HCT116 (cell line): ENCODE results near the gene NSUN2. TPM values are rescaled to one million over a fixed set of nuclear protein-coding genes. Genes with fewer than 3 reads are reported as not detected.

Experiments used
- ATAC-seq: fragments of 200-7000 bp; cut with Tn5 transposase; 2 replicates; pipeline ENCODE4 v1.9.1; 2020; ENCODE audit warnings: mild to moderate bottlenecking, moderate library complexity
- BruUV-seq: library from RNA; stranded (reverse); fragments of 400-500 nt; replicated peaks from 2 replicates; lab custom pipeline; 2021; lab: Mats Ljungman, UMichigan
- CTCF ChIA-PET: fragments of 300-600 bp; sonication (Branson Sonifier 250); formaldehyde crosslinking; loops from one replicate; lab custom pipeline; 2021; ENCODE audit warnings: antibody characterized with exemption; lab: Charles Lee
- POLR2A ChIA-PET: fragments of 300-600, 350-600 bp; sonication (Branson Sonifier 250); formaldehyde crosslinking; loops from one replicate; lab custom pipeline; 2021; ENCODE audit warnings: antibody characterized with exemption; lab: Charles Lee
- RAD21 ChIA-PET, 2 experiments: fragments of 300-600 bp; sonication (Branson Sonifier 250); formaldehyde crosslinking; loops; one replicate each; lab custom pipeline; 2023; ENCODE audit warnings: low total read pairs in 2 of 2; ENCODE audit not compliant: uncharacterized antibody in 2 of 2, unreplicated experiment in 2 of 2, low non-redundant PET in 1 of 2; lab: Charles Lee
- DNase-seq: peaks from one replicate; pipeline ENCODE4 v3.0.0-alpha.2; 2010; ENCODE audit warnings: low read depth, low spot score
- H2AFZ ChIP-seq: fragments of 200-600 bp; shearing (Covaris generic), sonication (generic); 2 replicates; pipeline ENCODE4 v1.6.1; 2017; ENCODE audit warnings: low read depth, mixed run types, mixed read lengths, antibody characterized with exemption, low read length; ENCODE audit not compliant: poor library complexity, severe bottlenecking
- H3K27ac ChIP-seq: 2 replicates; pipeline ENCODE4 v1.5.1; 2012; ENCODE audit warnings: low read depth, low read length
- H3K27me3 ChIP-seq: fragments of 200-600 bp; sonication (generic); 2 replicates; pipeline ENCODE4 v1.6.1; 2016; ENCODE audit warnings: mixed run types, low read length, mixed read lengths; ENCODE audit not compliant: insufficient read depth
- H3K36me3 ChIP-seq, 2 experiments: fragments of 200-500 bp in 1 of 2; fragments of 200-600 bp in 1 of 2; sonication (Bioruptor generic) in 1 of 2; sonication (generic) in 1 of 2; 2 replicates each; pipeline versions ENCODE4 v1.5.1 to v1.6.1; 2014 to 2016; ENCODE audit warnings: low read length in 2 of 2, inconsistent platforms in 1 of 2, mixed read lengths in 1 of 2, mixed run types in 1 of 2; ENCODE audit not compliant: insufficient read depth in 2 of 2, control insufficient read depth in 1 of 2
- H3K4me1 ChIP-seq, 2 experiments: fragments of 200-600 bp in 1 of 2; sonication (generic) in 1 of 2; 2 replicates each; pipeline versions ENCODE4 v1.5.1 to v1.6.1; 2012 to 2017; ENCODE audit warnings: low read length in 2 of 2, inconsistent platforms in 1 of 2, mild to moderate bottlenecking in 1 of 2, mixed read lengths in 1 of 2, mixed run types in 1 of 2, moderate library complexity in 1 of 2; ENCODE audit not compliant: insufficient read depth in 2 of 2, control insufficient read depth in 1 of 2
- H3K4me2 ChIP-seq: fragments of 200-600 bp; sonication (generic); 2 replicates; pipeline ENCODE4 v1.6.1; 2017; ENCODE audit warnings: mixed run types, low read length, mixed read lengths
- H3K4me3 ChIP-seq, 2 experiments: fragments of 200-600 bp in 1 of 2; sonication (generic) in 1 of 2; replicated peaks in 1 of 2; 2 replicates each; pipeline ENCODE4 v1.5.1; 2011 to 2016; ENCODE audit warnings: low read length in 2 of 2, control low read depth in 1 of 2, low read depth in 1 of 2, mild to moderate bottlenecking in 1 of 2, mixed read lengths in 1 of 2, mixed run types in 1 of 2
- H3K79me2 ChIP-seq: fragments of 200-600 bp; sonication (generic); 2 replicates; pipeline ENCODE4 v1.6.1; 2017; ENCODE audit warnings: mild to moderate bottlenecking, mixed run types, low read length, moderate library complexity, mixed read lengths; ENCODE audit not compliant: insufficient read depth
- H3K9ac ChIP-seq: fragments of 200-600 bp; sonication (generic); 2 replicates; pipeline ENCODE4 v1.6.1; 2016; ENCODE audit warnings: low read length, mixed read lengths
- H3K9me2 ChIP-seq: fragments of 200-600 bp; sonication (generic), shearing (Covaris generic); 2 replicates; pipeline ENCODE4 v1.6.1; 2017; ENCODE audit warnings: mixed run types, mild to moderate bottlenecking, moderate library complexity; ENCODE audit not compliant: insufficient read depth
- H3K9me3 ChIP-seq, 2 experiments: fragments of 200-500 bp in 1 of 2; fragments of 200-600 bp in 1 of 2; sonication (Bioruptor generic) in 1 of 2; sonication (generic) in 1 of 2; 2 replicates each; pipeline ENCODE4 v1.6.1; 2014 to 2017; ENCODE audit warnings: low read length in 2 of 2, mixed read lengths in 2 of 2, inconsistent platforms in 1 of 2, low read depth in 1 of 2, mild to moderate bottlenecking in 1 of 2, mixed run types in 1 of 2, moderate library complexity in 1 of 2; ENCODE audit not compliant: control insufficient read depth in 1 of 2, insufficient read depth in 1 of 2
- H4K20me1 ChIP-seq: fragments of 200-600 bp; sonication (generic), shearing (Covaris generic); 2 replicates; pipeline ENCODE4 v1.6.1; 2017; ENCODE audit warnings: mixed run types, mild to moderate bottlenecking, moderate library complexity; ENCODE audit not compliant: insufficient read depth
- CTCF ChIP-seq, 3 experiments: fragments of 200-600 bp in 1 of 3; sonication (generic) in 1 of 3; IDR thresholded peaks in 2 of 3; conservative IDR thresholded peaks in 1 of 3; 2 replicates each; pipeline ENCODE4 v1.5.1; 2012 to 2017; ENCODE audit warnings: low read depth in 2 of 3, low read length in 2 of 3, antibody characterized with exemption in 1 of 3, borderline replicate concordance in 1 of 3, control low read depth in 1 of 3, mild to moderate bottlenecking in 1 of 3, mixed read lengths in 1 of 3, mixed run types in 1 of 3, moderate library complexity in 1 of 3; ENCODE audit not compliant: insufficient read depth in 1 of 3
- EGR1 ChIP-seq: IDR thresholded peaks from 2 replicates; pipeline ENCODE4 v1.6.1; 2012; ENCODE audit warnings: low read depth
- ELF1 ChIP-seq: IDR thresholded peaks from 2 replicates; pipeline ENCODE4 v1.6.1; 2012; ENCODE audit warnings: low read depth, borderline replicate concordance
- EZH2phosphoT487 ChIP-seq: fragments of 200-600 bp; IDR thresholded peaks from 2 replicates; pipeline ENCODE4 v1.6.1; 2018; ENCODE audit warnings: antibody characterized with exemption, borderline replicate concordance
- FOSL1 ChIP-seq: IDR thresholded peaks from 2 replicates; pipeline ENCODE4 v1.6.1; 2012; ENCODE audit warnings: low read depth
- JUND ChIP-seq: IDR thresholded peaks from 2 replicates; pipeline ENCODE4 v1.6.1; 2012
- POLR2A ChIP-seq: IDR thresholded peaks from 2 replicates; pipeline ENCODE4 v1.7.0; 2011; ENCODE audit warnings: borderline replicate concordance; ENCODE audit not compliant: insufficient read depth, insufficient read length; ENCODE audit errors: extremely low read depth
- RAD21 ChIP-seq: IDR thresholded peaks from 2 replicates; pipeline ENCODE4 v1.6.1; 2012; ENCODE audit warnings: low read depth, mild to moderate bottlenecking
- SIN3A ChIP-seq: IDR thresholded peaks from 2 replicates; pipeline ENCODE4 v1.6.1; 2012; ENCODE audit warnings: low read depth
- SRF ChIP-seq: IDR thresholded peaks from 2 replicates; pipeline ENCODE4 v1.6.1; 2012; ENCODE audit warnings: low read depth
- TCF7L2 ChIP-seq: IDR thresholded peaks from 2 replicates; pipeline ENCODE4 v1.7.0; 2011; ENCODE audit warnings: borderline replicate concordance, inconsistent platforms; ENCODE audit not compliant: insufficient read depth, insufficient read length; ENCODE audit errors: extremely low read depth
- YY1 ChIP-seq: IDR thresholded peaks from 2 replicates; pipeline ENCODE4 v1.6.1; 2011; ENCODE audit warnings: low read length, low read depth, moderate library complexity, mild to moderate bottlenecking; ENCODE audit not compliant: insufficient replicate concordance; ENCODE audit errors: extremely low read depth
- ZBTB33 ChIP-seq: IDR thresholded peaks from 2 replicates; pipeline ENCODE4 v1.6.1; 2011; ENCODE audit warnings: mild to moderate bottlenecking, low read length, moderate library complexity; ENCODE audit not compliant: insufficient replicate concordance; ENCODE audit errors: extremely low read depth
- ZFX ChIP-seq: fragments of 450-650 bp; IDR thresholded peaks from 2 replicates; pipeline ENCODE4 v1.6.1; 2017
- intact Hi-C: fragments of 100-400 bp; cut with micrococcal nuclease; formaldehyde crosslinking; loops from 2 replicates; pipeline ENCODE4 v1.10.0; 2022
- total RNA-seq: library from RNA; stranded (reverse); gene quantifications from one replicate; pipeline ENCODE4 v1.2.1, GENCODE V29; 2021; ENCODE audit not compliant: unreplicated experiment

NSUN2 gene
- total RNA-seq, 1 experiment from 2014 or later: 101 TPM

DNA sequence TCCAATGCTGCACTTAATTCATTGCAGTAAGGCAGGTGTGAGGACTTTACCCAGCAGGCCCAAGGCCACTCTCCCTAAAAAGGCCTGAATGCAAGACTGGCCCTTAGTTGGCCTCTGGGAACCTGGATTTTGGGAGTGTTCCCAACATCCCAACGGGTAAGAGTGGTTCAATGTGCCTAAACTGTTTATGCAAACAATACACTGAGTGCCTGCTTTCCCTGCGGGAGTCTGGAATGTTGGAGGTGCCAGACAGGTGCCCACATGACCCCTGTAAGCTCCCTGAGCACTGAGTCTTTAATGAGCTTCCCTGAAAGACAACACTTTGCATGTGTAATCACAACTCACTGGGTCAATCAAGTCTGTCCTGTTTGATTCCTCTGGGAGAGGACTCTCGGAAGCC is 37.4 kb downstream of the NSUN2 start:
- no peak for TF ChIP-seq SRF
- TF ChIP-seq EGR1: no peak
- no peak for TF ChIP-seq RAD21
- TF ChIP-seq ZFX: 0 out of 2 replicates have a peak, but pooled peaks have one; percentile 14
- TF ChIP-seq CTCF (IDR thresholded peaks at IDR 0.05 in 2 of 3, conservative IDR thresholded peaks at IDR 0.05 in 1 of 3; ENCODE audit: borderline replicate concordance in 1 of 3, insufficient read depth in 1 of 3, low read depth in 2 of 3, low read length in 2 of 3): no peak
- no peak for TF ChIP-seq FOSL1
- ChIA-PET RAD21 (no interaction called here), POLR2A (no interaction called here), CTCF (no interaction called here)
- Histone ChIP-seq H3K27me3 (no peaks in the 10 kb centered on the region), H3K4me3 (no peak overlapping the region), H3K27ac (no peak overlapping the region), H3K4me2 (no peak overlapping the region), H3K4me1 (no peaks in the 10 kb centered on the region), H2AFZ (no peak overlapping the region), H3K9me3 (no peaks in the 10 kb centered on the region), H3K9me2 (no peaks in the 10 kb centered on the region), H3K79me2 (no peaks in the 10 kb centered on the region), H3K36me3 (peaks cover 22% of the 10 kb centered on the region in 2 experiments; a peak in 3 of 4 replicates), H4K20me1 (no peaks in the 10 kb centered on the region; the same call in 1 of the 2 replicates), H3K9ac (no peak overlapping the region)
- ATAC-seq: no peak
- DNase-seq: no peak
- BruUV-seq: no TSS peak
- intact Hi-C loops: no loop called here

DNA sequence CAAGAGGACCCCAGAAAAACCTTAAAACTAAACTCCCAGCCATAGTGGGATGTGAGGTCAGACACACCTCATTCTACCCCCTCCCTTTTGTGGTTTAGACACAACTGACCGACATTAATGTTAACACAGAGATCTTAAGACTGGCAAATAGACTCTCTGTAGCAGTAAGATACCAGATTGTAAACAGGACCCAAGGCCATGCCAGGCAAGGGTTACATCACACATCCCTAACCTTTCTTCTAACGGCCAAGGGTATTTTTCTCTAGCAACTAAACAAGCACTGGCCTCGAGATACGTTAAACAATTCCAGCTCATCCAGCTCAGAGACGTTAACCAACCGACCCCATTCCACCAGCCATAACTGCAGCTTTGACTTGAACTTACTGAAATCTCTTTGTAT is 38.8 kb downstream of the NSUN2 start:
- intact Hi-C loops: no loop called here
- TF ChIP-seq RAD21 (no peak), ELF1 (no peak), SRF (no peak), SIN3A (no peak), TCF7L2 (no peak), ZFX (no peak), JUND (no peak), POLR2A (no peak), CTCF (IDR thresholded peaks at IDR 0.05 in 2 of 3, conservative IDR thresholded peaks at IDR 0.05 in 1 of 3; ENCODE audit: borderline replicate concordance in 1 of 3, insufficient read depth in 1 of 3, low read depth in 2 of 3, low read length in 2 of 3) (no peak), EZH2phosphoT487 (no peak), ZBTB33 (no peak), YY1 (no peak)

More for the DNA sequence above, 38.8 kb downstream of the NSUN2 start:
- no peak overlapping the region for H3K27ac ChIP-seq
- ChIA-PET RAD21 (no interaction called here), CTCF (no interaction called here), POLR2A (no interaction called here)
- no peaks in the 10 kb centered on the region for H3K79me2 ChIP-seq
- no TSS peak for BruUV-seq
- no peak overlapping the region for H2AFZ ChIP-seq
- H3K4me3 ChIP-seq: no peak overlapping the region
- H3K36me3 ChIP-seq: peaks cover 9 to 10% of the 10 kb centered on the region in 2 experiments; a peak in 3 of 4 replicates
- no peaks in the 10 kb centered on the region for H3K9me2 ChIP-seq
- H3K27me3 ChIP-seq: no peaks in the 10 kb centered on the region
- no peaks in the 10 kb centered on the region for H3K4me1 ChIP-seq
- no peak overlapping the region for H3K9ac ChIP-seq
- H3K4me2 ChIP-seq: no peak overlapping the region
- DNase-seq (no peak), ATAC-seq (no peak)
- H4K20me1 ChIP-seq: no peaks in the 10 kb centered on the region; the same call in 1 of the 2 replicates
- H3K9me3 ChIP-seq: no peaks in the 10 kb centered on the region
